ENCODE data around the gene EEFSEC.

- TF ChIP-seq CTCF (conservative IDR thresholded peaks at IDR 0.05; ENCODE audit: low read depth, low read length) (no peak), POLR2A (IDR thresholded peaks at IDR 0.05; ENCODE audit: low read depth, low read length) (no peak), USF2 (IDR thresholded peaks at IDR 0.05; ENCODE audit: low read depth, low read length) (no peak), BHLHE40 (IDR thresholded peaks at IDR 0.05; ENCODE audit: low read depth, low read length) (no peak), MXI1 (IDR thresholded peaks at IDR 0.05; ENCODE audit: borderline replicate concordance, low read depth, low read length) (no peak), RAD21 (IDR thresholded peaks at IDR 0.05; ENCODE audit: low read length) (no peak), SMC3 (IDR thresholded peaks at IDR 0.05; ENCODE audit: low read depth, low read length) (no peak), MAFK (IDR thresholded peaks at IDR 0.05; ENCODE audit: low read depth, low read length) (no peak), MAZ (IDR thresholded peaks at IDR 0.05; ENCODE audit: borderline replicate concordance, low read depth, low read length) (no peak), RCOR1 (IDR thresholded peaks at IDR 0.05; ENCODE audit: insufficient replicate concordance, low read length) (peak; percentile 59)
Observed at GRCh38 chr3:128378631-128379347, 225.5 kb downstream of the EEFSEC start.
